NCI-H1092 (cell line): ENCODE results near the gene ELF1.

Experiments
- DNase-seq: peaks from one replicate; lab custom pipeline; 2025; lab: John Stamatoyannopoulos, UW

Gene ELF1

DNA sequence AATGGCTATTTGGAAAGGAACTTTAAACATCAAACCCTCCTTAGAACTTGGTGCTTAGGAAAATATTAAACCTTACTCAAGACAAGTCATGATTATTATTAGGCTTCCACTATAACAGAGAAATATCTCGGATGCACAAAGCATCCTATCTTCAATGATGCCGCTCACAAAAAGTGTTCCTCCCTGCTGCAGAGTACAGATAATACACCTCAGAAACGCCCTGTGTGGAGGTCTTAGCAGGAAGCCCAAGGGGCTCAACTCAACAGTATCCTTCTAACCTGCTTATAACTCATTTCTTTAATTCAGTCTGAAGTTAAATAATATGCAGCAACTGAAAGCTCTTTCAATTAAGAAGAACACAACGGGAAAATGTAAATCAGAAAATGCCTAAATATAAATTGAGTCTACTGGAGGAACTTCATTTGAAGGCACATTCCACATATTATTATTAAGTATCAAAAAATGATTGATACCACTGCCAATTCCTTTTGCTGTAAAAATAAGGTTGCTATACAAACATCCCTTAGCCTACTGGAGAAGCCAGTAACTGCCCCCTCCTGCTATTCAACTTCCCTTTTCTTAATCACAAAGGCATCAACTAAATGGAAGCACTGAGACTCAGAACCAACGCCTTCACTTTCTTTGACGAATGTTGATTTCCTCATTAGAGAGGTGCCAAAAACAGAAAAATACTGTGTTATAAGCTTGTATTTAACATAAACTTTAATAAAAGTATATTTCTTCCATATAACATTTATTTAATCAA, 12.0 kb downstream of the ELF1 start:
- DNase-seq, result no peak

DNA sequence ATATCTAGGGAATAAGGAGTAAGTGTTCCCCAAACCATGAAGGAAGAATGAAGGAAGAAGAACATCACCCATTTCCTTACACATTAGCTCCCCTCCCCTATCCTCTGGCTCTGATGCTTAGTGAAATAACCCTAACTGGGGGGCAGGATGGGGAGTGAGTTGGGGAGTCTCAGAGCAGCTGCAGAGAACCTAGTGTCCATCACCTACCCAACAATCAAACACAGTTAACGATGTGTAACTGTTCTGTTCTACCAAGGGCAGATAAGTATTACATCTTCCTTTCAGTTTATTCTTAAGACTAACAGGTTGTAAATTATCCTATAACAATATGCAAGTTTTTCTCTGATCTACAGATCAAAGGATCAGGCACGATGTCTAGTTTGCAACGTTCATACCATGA, 12.8 kb downstream of the ELF1 start:
- no peak for DNase-seq

DNA sequence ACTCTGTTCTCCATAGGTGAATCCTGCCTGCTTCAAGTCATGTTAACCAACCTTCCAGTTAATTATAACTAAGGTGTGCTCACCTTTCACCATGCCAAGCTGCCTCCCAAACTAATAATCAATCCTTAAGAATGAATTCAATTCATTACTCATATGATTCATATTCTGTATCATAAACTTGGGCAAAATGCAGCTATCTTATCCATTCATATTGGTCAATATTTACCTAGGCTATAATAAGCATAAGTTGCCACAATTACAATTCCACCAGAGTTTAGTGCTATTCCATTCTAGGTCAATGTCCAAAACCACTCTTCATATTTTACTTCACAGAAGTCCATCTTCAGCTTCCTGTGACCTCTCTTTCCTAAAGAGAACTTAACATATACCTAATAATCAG, 13.4 kb downstream of the ELF1 start:
- DNase-seq, result no peak

DNA sequence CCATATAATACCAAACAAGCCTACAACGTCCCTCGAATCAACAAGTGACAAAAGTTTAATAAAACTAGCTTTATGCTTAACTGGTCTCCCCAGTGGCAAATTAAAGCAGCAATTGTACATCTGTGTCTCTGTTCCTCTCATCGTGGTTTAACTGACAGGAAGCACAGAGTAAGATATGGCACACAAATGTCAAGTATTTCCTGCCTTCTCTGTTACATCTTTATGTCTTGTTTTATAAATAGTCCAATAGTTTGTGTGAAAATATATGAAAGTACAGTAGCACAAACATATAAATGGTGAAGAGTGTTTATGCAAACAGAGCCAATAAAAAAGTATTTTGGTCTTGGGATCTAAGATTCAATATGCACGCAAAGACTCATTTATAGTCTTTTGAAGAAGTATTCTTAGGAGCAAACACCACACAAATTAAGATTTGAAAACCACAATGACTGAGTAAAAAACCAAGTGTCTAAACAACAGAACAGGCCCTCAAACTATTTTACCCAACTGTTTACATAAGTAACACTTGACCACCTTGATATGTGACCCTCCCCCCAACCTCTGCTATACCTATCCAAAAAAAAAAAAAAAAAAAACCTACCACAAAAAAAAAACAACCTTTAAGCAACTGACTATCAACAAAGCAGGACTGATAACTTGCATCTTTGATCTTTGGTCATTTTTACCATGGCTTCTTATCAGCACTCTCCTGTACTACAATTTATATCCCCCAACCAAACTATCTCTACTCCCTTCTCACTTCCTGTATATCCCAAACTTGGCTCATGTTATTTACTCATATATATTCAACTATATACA, 14.0 kb downstream of the ELF1 start:
- no peak for DNase-seq

DNA sequence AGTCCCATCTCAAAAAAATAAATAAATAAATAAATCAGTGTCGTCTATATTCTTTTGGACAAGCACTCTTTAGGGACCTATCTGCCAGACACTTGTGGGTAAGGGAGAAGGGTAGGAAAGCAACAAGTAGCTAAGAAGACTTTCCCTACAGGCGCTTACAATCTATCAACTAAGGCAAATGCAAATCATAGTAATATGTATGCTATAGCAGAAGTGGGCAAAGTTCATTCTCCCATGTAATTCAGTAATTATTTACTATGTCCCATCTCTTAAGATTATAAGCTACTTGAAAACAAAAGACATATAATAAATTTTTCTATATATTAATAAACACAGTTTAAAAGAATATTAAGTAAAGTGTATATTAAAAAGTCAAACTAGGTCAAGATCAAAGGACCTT, 16.5 kb downstream of the ELF1 start:
- DNase-seq, result no peak

DNA sequence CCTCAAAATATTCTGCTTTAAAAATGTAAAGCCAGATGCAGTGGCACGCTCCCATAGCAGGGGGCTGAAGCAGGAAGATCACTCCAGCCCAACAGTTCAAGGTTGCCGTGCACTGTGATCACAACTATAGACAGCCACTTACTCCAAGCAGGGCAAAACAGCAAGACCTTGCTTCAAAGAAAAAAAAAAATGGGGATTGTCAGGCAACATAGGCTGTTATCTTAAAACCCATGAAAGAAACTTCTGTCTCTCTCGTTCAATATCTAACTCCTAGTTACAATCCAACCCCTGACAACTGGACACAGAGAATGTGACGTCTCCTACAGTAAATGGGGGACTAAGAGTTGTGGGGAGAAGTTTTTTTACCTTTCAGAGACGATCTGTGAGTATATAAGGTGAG, 17.4 kb downstream of the ELF1 start:
- no peak for DNase-seq

DNA sequence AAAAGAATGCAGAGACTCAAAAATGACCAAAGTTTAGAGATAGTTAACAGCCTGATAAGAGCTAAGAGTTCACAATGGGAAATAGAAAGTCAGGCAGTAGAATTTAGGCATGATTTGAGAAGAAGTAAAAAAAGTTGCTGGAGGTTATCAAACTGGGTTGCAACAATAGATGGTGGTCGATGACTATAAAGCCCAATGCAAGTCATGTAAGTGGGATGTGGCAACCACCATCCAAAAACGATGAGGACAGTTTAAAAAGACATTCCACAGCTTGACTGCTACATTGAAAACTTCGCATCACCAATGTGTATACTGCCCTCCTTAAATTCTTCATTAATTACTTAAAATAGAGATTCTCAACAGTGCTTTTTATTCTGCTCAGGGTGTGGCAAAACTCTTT, 19.7 kb downstream of the ELF1 start:
- no peak for DNase-seq

DNA sequence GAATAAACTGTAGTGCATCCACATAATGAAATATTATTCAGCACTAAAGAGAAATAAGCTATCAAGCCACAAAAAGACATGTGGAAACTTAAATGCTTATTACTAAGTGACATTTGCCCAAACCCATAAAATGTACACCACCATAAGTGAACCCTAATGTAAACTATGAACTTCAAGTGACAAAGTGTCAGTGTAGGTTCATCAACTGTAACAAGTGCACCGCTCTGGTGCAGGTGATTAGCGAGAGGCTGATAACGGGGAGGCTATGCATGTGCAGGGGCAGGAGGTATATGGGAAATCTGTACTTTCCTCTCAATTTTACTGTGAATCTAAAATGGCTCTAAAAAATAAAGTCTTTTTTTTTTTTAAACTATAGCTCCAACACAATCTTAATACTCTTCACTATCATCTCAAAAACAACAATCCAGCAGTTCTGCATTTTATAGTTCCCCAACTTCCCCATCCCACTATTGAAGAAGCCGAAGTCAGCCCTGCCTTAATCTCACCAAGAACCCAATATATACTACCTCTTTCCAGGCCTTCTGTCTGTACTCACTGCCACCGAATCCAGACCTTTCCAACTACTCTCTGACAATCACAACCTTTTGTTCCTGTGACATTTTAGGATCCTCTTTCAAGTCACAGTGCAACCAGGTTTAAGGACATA, 22.6 kb downstream of the ELF1 start:
- no peak for DNase-seq

DNA sequence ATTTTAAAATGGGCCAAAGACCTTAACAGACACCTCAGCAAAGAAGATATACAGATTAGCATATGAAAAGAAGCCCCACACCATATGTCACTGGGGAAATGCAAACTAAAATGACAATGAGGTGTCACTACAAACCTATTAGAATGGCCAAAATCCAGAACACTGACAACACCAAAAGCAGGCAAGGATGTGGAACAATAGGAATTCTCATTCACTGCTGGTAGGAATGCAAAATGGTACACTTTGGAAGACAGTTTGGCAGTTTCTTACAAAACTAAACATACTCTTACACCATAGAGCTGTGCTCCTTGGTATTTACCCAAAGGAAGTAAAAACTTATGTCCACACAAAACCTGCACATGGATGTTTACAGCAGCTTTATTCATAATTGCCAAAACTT, 23.1 kb downstream of the ELF1 start:
- no peak for DNase-seq

DNA sequence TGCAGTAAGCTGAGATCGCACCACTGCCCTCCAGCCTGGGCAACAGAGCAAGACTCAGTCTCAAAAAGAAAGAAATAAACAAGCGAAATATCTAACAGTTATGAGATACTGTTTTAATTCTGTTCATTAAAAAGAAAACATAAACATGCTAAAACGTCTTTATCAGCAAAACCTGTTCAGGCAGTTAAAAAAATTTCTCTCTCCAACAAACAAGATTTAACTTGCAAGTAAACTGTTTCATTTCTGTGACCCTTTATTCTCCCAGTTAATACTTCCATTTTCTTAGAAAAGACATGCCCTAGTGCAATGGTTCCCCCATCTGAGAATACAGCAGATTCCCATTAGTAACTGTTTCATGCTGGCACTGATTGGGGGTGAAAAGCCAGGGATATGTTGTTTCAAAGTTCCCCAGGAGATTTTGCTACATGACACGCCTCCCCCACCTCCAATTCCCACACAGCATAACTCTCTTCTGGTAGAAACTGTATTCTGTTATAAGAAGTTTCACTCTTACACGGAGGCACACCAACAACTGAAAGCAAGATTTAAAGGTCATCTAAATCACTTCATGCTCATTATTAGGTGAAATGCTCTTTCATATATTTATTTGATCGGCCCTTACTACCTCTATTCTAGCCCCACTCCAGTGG, 24.4 kb downstream of the ELF1 start:
- no peak for DNase-seq

DNA sequence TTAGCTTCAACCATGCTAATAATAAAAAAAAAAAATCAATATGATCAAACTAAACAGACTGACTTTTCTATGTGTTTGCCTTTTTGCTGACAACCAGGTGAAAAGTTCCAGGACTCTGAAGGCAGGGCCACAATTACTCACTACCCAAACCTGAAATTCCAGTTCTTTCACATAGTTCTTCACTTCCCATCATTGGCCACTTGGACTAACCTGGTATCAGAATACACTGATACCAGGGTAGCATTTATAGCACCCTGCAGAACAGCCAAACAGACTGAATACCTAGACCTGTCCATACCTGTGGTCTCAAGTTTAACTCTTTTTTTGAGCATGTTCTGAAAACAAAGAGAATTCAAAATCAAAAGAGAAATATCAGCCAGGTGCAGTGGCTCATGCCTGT, 25.1 kb downstream of the ELF1 start:
- DNase-seq, result no peak

DNA sequence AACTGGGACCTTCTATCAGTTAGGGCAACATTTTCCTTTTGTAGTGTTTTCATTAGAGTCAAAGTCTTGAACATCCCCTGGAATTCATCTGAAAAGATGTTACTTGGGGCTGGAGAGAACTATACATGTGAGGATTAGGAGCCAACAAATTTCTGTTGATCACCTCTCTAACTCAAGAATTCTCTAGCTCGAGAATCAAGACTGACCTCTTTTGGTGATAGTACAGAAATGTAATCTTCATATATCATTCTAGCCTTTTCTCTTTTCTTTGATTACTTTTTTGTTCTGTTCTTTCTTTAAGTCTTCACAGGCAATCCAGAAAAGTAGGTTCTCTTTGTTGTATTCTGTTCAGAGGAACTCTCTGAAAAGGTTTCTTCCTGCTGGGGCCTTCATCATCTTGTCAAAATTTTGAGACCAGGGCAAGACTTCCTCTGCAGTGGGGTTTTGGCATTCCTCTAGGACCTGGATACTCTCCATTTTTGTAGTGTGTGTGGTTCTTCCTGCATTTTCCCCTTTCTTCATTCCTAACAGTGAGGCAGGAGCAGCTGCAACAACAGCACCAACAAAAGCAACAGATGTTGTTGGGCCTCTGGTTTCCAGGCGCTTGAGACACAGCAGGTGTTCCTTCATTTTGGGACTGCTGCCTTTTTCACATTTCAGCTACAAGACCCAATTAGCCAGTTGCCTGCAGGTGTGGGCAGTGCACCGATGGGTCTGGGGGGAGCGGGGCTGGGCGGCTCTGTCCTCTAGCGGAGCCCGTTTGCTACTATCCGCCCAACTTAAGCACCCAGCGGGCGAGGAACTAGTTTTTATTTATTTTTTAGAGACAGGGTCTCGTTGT, 26.2 kb downstream of the ELF1 start:
- peak; percentile 20 for DNase-seq

DNA sequence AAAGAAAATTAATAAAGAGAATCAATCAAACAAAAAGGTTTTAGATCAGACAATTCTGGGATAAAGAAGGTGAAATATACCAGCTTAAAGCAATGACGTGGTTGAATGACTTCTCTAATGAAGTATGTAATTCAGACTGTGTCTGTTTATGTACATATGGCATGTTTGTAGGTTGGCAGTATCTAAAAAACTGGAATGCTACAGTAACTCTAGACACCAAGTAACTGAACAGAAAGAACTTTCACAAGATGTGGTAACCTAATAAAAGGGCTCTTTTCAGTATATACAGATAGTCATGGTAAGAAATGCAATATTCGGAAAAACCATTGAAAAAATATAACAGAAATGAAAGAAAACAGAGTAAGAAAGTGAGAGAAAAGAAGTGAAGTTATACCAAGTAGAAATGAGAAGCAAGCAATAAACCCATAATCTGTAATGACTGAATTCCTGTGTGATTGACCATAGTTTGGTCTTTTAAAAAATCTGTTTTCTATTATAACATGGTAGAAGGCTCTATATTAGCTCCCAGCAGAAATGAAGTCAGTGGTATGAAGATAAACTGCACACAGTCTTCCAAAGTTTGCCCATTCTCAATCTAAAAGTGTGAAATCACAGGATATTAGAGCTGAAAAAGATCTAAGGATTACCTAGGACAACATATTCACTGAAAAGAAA, 31.4 kb downstream of the ELF1 start:
- DNase-seq, result no peak

DNA sequence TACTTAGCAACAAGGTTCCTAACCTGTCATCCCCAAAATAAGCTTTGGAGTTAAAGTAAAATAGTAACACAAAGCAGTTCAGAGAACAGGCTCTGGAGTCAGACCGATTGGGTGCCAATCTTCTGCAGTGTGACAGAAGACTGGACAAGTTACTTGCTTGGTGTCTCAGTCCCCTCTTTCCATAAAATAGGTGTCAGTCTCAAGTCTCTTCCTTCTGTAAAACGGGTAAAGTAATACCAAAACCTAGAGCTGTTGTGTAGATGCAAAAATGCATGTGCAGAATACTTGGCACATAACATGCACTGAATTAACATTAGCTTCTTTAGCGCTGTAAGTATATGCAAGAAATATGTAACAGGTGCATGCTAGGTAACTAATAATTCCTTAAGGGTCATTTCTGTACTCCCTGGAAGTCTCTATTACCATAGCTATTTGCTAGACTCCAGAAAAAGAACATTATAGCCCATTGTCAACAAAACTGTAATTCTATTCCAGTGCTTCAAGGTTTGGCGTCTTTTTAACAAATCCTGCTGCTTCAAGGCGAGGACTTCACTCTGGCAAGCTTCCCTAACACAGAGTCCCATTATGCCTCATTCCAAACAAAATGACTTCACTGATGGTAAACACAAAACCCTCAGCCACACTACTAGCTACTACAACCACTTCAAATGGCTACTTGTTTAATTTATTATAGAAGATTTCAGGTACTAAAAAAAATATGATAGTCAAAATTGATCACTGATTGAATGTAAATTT, 32.8 kb downstream of the ELF1 start:
- no peak for DNase-seq

DNA sequence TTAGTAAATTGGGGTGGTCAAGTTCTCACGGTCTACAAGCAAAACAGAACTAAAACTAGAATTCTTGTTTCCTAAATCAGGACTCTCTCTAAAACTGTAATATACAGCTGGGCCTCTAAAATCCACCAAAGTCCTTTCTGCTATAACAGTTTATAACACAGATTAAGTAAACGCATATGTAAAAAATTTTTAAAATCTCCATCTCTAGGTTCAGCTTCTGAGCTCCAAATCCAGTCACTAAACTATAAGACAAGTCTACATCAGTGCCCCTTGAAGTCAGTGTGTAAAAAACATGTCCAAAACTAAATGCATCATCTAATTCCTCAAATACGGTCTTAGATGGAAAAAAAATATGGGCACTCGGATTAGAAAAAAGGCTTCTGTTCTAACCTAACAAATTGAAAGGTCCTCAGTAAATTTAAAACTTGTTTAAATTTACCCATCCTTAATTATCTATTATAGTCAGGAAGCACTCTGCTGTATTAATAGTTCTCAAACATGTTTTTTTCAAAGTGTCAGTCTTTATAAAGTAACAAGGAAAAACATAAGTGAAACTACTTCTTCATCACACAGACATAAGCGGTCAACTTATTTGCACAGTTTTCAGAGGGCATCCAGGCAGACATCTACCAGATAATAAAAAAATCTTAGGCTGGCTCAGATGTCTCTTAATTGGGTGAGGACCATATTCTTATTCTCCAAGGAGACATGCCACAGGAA, 33.6 kb downstream of the ELF1 start:
- no peak for DNase-seq

DNA sequence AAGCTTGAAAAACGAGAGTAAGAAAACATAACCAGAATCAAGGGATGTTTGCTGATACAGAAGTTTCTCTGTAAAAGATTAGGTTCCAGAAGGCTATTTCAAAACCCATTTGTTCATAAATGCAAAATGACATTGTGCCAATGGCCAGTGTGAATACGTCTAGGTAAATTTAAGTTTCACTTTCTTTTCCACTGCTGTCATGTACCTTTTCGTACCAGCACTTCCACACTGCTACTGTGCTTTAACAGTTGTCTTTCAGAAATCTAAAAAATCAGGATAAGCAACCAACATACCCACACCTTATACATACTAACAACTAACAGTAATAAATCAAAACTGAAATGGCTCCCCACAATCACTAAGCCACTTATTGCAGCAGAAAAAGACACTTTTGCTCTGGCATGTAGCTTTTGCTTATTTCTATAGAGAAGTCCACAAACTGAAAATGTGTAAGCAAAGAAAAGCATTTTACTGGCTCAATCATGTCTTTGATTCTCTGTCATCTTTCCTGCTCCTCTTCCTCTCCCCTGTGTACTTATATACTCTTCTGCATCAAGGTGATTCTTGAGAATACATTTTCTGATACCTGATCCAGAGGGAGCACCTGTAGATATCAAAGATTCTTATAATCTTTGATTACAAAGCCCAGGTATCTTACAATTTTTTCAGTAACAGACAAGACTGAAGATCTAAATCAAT, 34.3 kb downstream of the ELF1 start:
- DNase-seq, result no peak

DNA sequence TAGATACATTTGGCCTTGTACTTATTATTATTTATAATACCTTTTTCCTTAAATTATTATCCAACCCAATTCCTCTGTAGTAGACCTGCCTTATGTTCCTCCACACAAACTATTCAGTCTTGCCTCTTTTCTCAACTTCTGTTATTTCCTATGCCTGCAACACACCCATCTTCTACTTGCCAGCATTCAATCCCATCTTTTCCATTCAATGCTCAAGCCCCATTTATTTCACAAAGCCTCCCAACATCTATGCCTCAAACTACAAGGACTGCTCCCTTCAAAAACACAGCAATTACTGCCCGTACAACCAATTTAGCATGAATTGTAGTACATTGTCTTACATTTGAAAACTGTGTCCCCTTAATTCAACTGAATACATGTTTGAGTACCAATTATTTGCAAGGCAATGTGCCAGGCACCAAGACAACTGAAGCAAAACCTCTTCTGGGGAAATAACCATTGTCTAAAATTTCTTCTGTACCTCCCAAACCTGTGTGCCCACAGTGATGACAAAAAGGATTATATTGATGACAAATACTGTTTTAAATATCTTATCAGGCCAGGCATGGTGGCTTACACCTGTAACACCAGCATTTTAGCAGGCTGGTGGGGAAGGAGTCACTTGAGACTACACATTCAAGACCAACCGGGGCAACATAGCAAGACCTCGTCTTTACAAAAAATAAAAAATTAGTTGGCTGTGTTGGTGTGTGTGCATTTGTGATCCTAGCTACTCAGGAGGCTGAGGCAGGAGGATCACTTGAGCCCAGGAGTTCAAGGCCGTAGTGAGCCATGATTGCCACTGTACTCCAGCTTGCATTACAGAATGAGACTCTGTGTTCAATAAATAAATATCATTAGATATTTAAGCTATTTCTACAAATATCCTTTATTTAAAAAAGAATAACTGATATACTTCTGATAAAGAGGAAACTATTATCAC, 35.1 kb downstream of the ELF1 start:
- DNase-seq, result no peak

DNA sequence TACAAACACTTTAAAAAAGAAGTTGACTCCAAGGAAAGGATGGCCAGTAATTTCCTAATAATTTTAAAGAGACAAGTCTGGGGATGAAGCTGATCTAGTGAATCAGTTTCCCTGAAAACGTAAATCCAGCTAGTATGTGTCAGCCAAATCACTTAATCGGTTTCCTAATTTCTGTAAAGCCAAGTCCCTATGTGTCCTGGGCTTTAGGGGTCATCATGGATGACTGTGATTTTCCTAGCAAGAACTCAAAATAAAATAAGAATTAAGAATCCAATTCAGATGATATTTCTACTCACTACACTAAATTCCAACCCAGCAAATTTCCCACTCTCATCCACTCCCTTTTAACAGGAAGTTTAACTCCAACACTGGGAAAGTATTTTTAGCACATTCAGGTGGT, 35.9 kb downstream of the ELF1 start:
- no peak for DNase-seq
